Heart left ventricle (tissue), 16 donors: ENCODE results near the gene PARN. TPM values are rescaled to one million over a fixed set of nuclear protein-coding genes. Genes with fewer than 3 reads are reported as not detected.
"Not testable (repeated sequence)": the region's sequence is repeated elsewhere in the genome, so short reads cannot be mapped to it uniquely, and the experiment has no call there.

Experiments
- ATAC-seq, 4 donors: fragments of 200-7000 bp; cut with Tn5 transposase; one replicate each; pipeline ENCODE4 v1.9.1; 2020 to 2022; ENCODE audit warnings: moderate library complexity in 4 of 4, mild to moderate bottlenecking in 3 of 4, moderate number of reproducible peaks in 1 of 4
- DNase-seq, 5 donors: peaks; one replicate each; pipeline ENCODE4 v3.0.0-alpha.2; 2020
- H3K27ac ChIP-seq, 12 donors: fragments of 200-600 bp; sonication (generic) in 4 of 12; one replicate each; pipeline versions ENCODE4 v1.5.0 to v1.8.0; 2016 to 2022; ENCODE audit warnings: mild to moderate bottlenecking in 2 of 12
- H3K27me3 ChIP-seq, 9 donors: fragments of 200-600 bp; sonication (generic) in 2 of 9; one replicate each; pipeline versions ENCODE4 v1.5.1 to v1.8.0; 2016 to 2022; ENCODE audit warnings: mild to moderate bottlenecking in 3 of 9
- H3K36me3 ChIP-seq, 9 donors: fragments of 200-600 bp; sonication (generic) in 2 of 9; one replicate each; pipeline versions ENCODE4 v1.5.0 to v1.8.0; 2018 to 2022; ENCODE audit warnings: mild to moderate bottlenecking in 2 of 9
- H3K4me1 ChIP-seq, 12 donors: fragments of 200-600 bp; sonication (generic) in 4 of 12; one replicate each; pipeline versions ENCODE4 v1.5.0 to v1.8.0; 2016 to 2022; ENCODE audit warnings: mild to moderate bottlenecking in 3 of 12
- H3K4me3 ChIP-seq, 12 donors: fragments of 200-600 bp; sonication (generic) in 4 of 12; one replicate each; pipeline versions ENCODE4 v1.5.0 to v1.8.0; 2017 to 2022; ENCODE audit warnings: mild to moderate bottlenecking in 9 of 12, moderate library complexity in 4 of 12
- H3K9me3 ChIP-seq, 12 donors: fragments of 200-600 bp; sonication (generic) in 4 of 12; one replicate each; pipeline versions ENCODE4 v1.5.0 to v1.8.0; 2016 to 2022; ENCODE audit warnings: mild to moderate bottlenecking in 1 of 12
- CTCF ChIP-seq, 12 donors: fragments of 200-600 bp; sonication (generic) in 4 of 12; IDR thresholded peaks; one replicate each; pipeline versions ENCODE4 v1.5.0 to v1.8.0; 2018 to 2022; ENCODE audit warnings: antibody characterized with exemption in 12 of 12, mild to moderate bottlenecking in 5 of 12
- POLR2A ChIP-seq, 2 donors: fragments of 450-650 bp; IDR thresholded peaks; one replicate each; pipeline ENCODE4 v1.6.1; 2017; ENCODE audit warnings: antibody characterized with exemption in 2 of 2, mild to moderate bottlenecking in 2 of 2, moderate library complexity in 2 of 2
- WGBS, 4 donors: extraction: QIAGEN DNeasy Blood & Tissue Kit in 2 of 4; methylation state at CpG; one replicate each; pipeline versions ENCODE4 v1.1.5 to v1.1.7; 2013 to 2018; 5-methylcytosine and 5-hydroxymethylcytosine counted together
- intact Hi-C, 10 donors: fragments of 100-400 bp; cut with DNase I; formaldehyde crosslinking; loops; one replicate each; pipeline versions ENCODE4 v1.11.1 to v1.14.2; 2022
- polyA plus RNA-seq, 2 donors: library from polyadenylated mRNA; stranded (reverse); fragments of 200-250 nt; gene quantifications; one replicate each; pipeline ENCODE4 v1.2.3, GENCODE V29; 2013
- total RNA-seq, 9 donors: library from RNA; depleted of rRNA in 2 of 9; stranded (reverse); fragments of >200 nt in 2 of 9; fragmentation: NEBNext Ultra II Directional in 3 of 9; extraction: Animal tissue kit (Norgen Biotek cat#: 25700) in 3 of 9; gene quantifications; one replicate each; pipeline versions ENCODE4 v1.1.0 to v1.2.4, GENCODE V29; 2016 to 2023
- donor health status: ischemic (EF 13 %, LVEDD 7.1; RV severe dilation, severe dysfunction).
- donor health status: healthy with polysubstance abuse.
- donor health status: DM: no; HTN: yes; CAD: no.
- donor health status: DM: no; HTN: no; CAD: no.
- donor health status: ischemic (EF 25% LVEDD 6.9; RV normal size, moderate dysfunction).
- donor health status: ischemic (EF 25% LVEDD 5.7; RV mildly dilated, moderate dysfunction).
- donor health status: healthy.
- donor health status: DM: yes; HTN: yes; CAD: no.
- donor health status: ischemic (EF 35%, LVEDD 5.7; RV mildly dilated, moderate dysfunction).
- donor health status: nonischemic (EF 11% LVEDD 7.7; RV severe dilation, severe dysfunction).
- donor health status: DM: yes; HTN: yes; CAD: no.
- donor health status: PGD.
- donor health status: ischemic (EF 29% LVEDD 5.4; RV normal size, mild dysfunction).
- donor health status: nonischemic (EF 23%, LVEDD 6.1; RV moderate dilation, normal function).

The PARN gene
- total and polyA plus RNA-seq, 11 donors: 7.7 to 25.9 (median 19.8) TPM

- Histone ChIP-seq H3K27ac (no peak overlapping the region), H3K4me1 (no peaks in the 10 kb centered on the region), H3K27me3 (no peaks in the 10 kb centered on the region), H3K36me3 (peaks cover 0 to 88% (median 72%) of the 10 kb centered on the region in 9 donors), H3K9me3 (no peaks in the 10 kb centered on the region), H3K4me3 (no peak overlapping the region)
- no peak for ATAC-seq
- TF ChIP-seq POLR2A (IDR thresholded peaks at IDR 0.05) (no peak), CTCF (IDR thresholded peaks at IDR 0.05) (no peak)
- WGBS, 4 donors: 97 to 100% (median 100%) methylated on average over 1 of the region's 1 CpG
- DNase-seq: no peak
- intact Hi-C loops: no loop called here
Observed at GRCh38 chr16:14576532-14576931, 53.5 kb downstream of the PARN start.

- 97 to 99% (median 98%) methylated on average over 3 of the region's 3 CpGs for WGBS, 4 donors
- intact Hi-C loops: no loop called here
- Histone ChIP-seq H3K4me1 (no peaks in the 10 kb centered on the region), H3K36me3 (peaks cover 0 to 86% (median 68%) of the 10 kb centered on the region in 9 donors), H3K9me3 (no peaks in the 10 kb centered on the region), H3K27ac (no peak overlapping the region), H3K27me3 (no peaks in the 10 kb centered on the region), H3K4me3 (no peak overlapping the region)
- ATAC-seq: no peak
- TF ChIP-seq CTCF (IDR thresholded peaks at IDR 0.05): no peak
- DNase-seq: no peak
Observed at GRCh38 chr16:14576069-14576468, 54.0 kb downstream of the PARN start.

GRCh38 chr16:14574698-14575415 is 55.2 kb downstream of the PARN start:
- DNase-seq, ATAC-seq, H3K4me3 ChIP-seq, intact Hi-C loops, H3K27ac ChIP-seq, H3K4me1 ChIP-seq, H3K27me3 ChIP-seq, H3K9me3 ChIP-seq: not testable (repeated sequence)
- 94 to 99% (median 97%) methylated on average over 4 of the region's 4 CpGs for WGBS, 4 donors
- peaks cover 0 to 79% (median 56%) of the 10 kb centered on the region in 9 donors for H3K36me3 ChIP-seq

- no peak for TF ChIP-seq POLR2A (IDR thresholded peaks at IDR 0.05)
- TF ChIP-seq CTCF (IDR thresholded peaks at IDR 0.05): no peak
- Histone ChIP-seq H3K36me3 (peaks cover 0 to 56% (median 37%) of the 10 kb centered on the region in 9 donors), H3K4me1 (no peaks in the 10 kb centered on the region), H3K4me3 (no peak overlapping the region), H3K27ac (no peak overlapping the region), H3K9me3 (no peaks in the 10 kb centered on the region), H3K27me3 (no peaks in the 10 kb centered on the region)
- WGBS, 4 donors: 95 to 97% (median 96%) methylated on average over 2 of the region's 2 CpGs
- ATAC-seq: no peak
- intact Hi-C loops: no loop called here
- no peak for DNase-seq
Observed at GRCh38 chr16:14572535-14572934, 57.5 kb downstream of the PARN start.

GRCh38 chr16:14569213-14569612 is 60.8 kb downstream of the PARN start:
- no peaks in the 10 kb centered on the region for H3K27me3 ChIP-seq
- TF ChIP-seq CTCF (IDR thresholded peaks at IDR 0.05) (no peak), POLR2A (IDR thresholded peaks at IDR 0.05) (no peak)
- no peak overlapping the region for H3K4me3 ChIP-seq
- peaks cover 0 to 16% (median 4%) of the 10 kb centered on the region in 12 donors for H3K4me1 ChIP-seq
- H3K27ac ChIP-seq: no peak overlapping the region
- intact Hi-C loops: loop anchor here in 1 of 10 donors (10.0 kb wide), 1 partner anchor 56 kb away; no protein-coding TSS in a partner anchor
- 84 to 91% (median 88%) methylated on average over 4 of the region's 4 CpGs for WGBS, 4 donors
- peaks cover 0 to 23% (median 5%) of the 10 kb centered on the region in 9 donors for H3K36me3 ChIP-seq
- ATAC-seq: no peak
- no peaks in the 10 kb centered on the region for H3K9me3 ChIP-seq
- no peak for DNase-seq
